PC-3 (cell line): ENCODE results near the gene KSR2. TPM values are rescaled to one million over a fixed set of nuclear protein-coding genes. Genes with fewer than 3 reads are reported as not detected.

Experiments
- ATAC-seq: fragments of 200-7000 bp; cut with Tn5 transposase; 2 replicates; pipeline ENCODE4 v1.9.1; 2020; ENCODE audit warnings: mild to moderate bottlenecking, moderate library complexity
- BruUV-seq: library from RNA; stranded (reverse); fragments of 400-500 nt; replicated peaks from 2 replicates; lab custom pipeline; 2021; lab: Mats Ljungman, UMichigan
- CTCF ChIA-PET: fragments of 300-600 bp; sonication (Branson Sonifier 250); formaldehyde crosslinking; loops from one replicate; lab custom pipeline; 2022; ENCODE audit warnings: antibody characterized with exemption; lab: Charles Lee
- POLR2A ChIA-PET: fragments of 300-600 bp; sonication (Branson Sonifier 250); formaldehyde crosslinking; loops from one replicate; lab custom pipeline; 2022; ENCODE audit warnings: antibody characterized with exemption; ENCODE audit not compliant: unreplicated experiment; lab: Charles Lee
- DNase-seq: peaks from one replicate; pipeline ENCODE4 v3.0.0-alpha.2; 2015
- H2AFZ ChIP-seq: fragments of 300-600 bp; sonication (generic); 2 replicates; pipeline ENCODE4 v1.6.0; 2016; ENCODE audit warnings: antibody characterized with exemption, low read length
- H3F3A ChIP-seq: fragments of 300-600 bp; sonication (generic); one replicate; pipeline ENCODE4 v1.6.0; 2017; ENCODE audit warnings: antibody characterized with exemption, low read length, control low read depth, mild to moderate bottlenecking; ENCODE audit not compliant: unreplicated experiment
- H3K27ac ChIP-seq: fragments of 300-600 bp; sonication (generic); 2 replicates; pipeline ENCODE4 v1.5.1; 2016; ENCODE audit warnings: mild to moderate bottlenecking, low read length
- H3K27me3 ChIP-seq: fragments of 300-600 bp; sonication (generic); 2 replicates; pipeline ENCODE4 v1.6.1; 2016; ENCODE audit warnings: low read length, mixed read lengths
- H3K36me3 ChIP-seq: fragments of 300-600 bp; sonication (generic); 2 replicates; pipeline ENCODE4 v1.6.1; 2016; ENCODE audit warnings: low read depth, mixed run types, low read length, mixed read lengths
- H3K4me1 ChIP-seq: fragments of 300-600 bp; sonication (generic); 2 replicates; pipeline ENCODE4 v1.5.1; 2016; ENCODE audit warnings: low read length; ENCODE audit not compliant: insufficient read depth
- H3K4me2 ChIP-seq: fragments of 300-600 bp; sonication (generic); 2 replicates; pipeline ENCODE4 v1.6.0; 2016; ENCODE audit warnings: low read length
- H3K4me3 ChIP-seq: fragments of 300-600 bp; sonication (generic); 2 replicates; pipeline ENCODE4 v1.5.1; 2016; ENCODE audit warnings: mild to moderate bottlenecking, low read length, mixed read lengths
- H3K79me2 ChIP-seq: fragments of 300-600 bp; sonication (generic); 2 replicates; pipeline ENCODE4 v1.6.1; 2017; ENCODE audit warnings: low read length, mixed read lengths
- H3K9ac ChIP-seq: fragments of 300-600 bp; sonication (generic); 2 replicates; pipeline ENCODE4 v1.6.0; 2016; ENCODE audit warnings: mild to moderate bottlenecking, low read length
- H3K9me2 ChIP-seq: fragments of 300-600 bp; sonication (generic); replicated peaks from 2 replicates; pipeline ENCODE4 v1.6.1; 2016; ENCODE audit warnings: mixed run types, low read length, mixed read lengths
- H3K9me3 ChIP-seq: fragments of 300-600 bp; sonication (generic); 2 replicates; pipeline ENCODE4 v1.6.1; 2016; ENCODE audit warnings: low read length, mixed read lengths
- H4K20me1 ChIP-seq: fragments of 300-600 bp; sonication (generic); 2 replicates; pipeline ENCODE4 v1.6.1; 2016; ENCODE audit warnings: low read length, mixed read lengths
- EZH2 ChIP-seq: fragments of 300-600 bp; sonication (generic); IDR thresholded peaks from one replicate; pipeline ENCODE4 v1.6.1; 2017; ENCODE audit warnings: antibody characterized with exemption, mild to moderate bottlenecking, low read length; ENCODE audit not compliant: unreplicated experiment
- EZH2phosphoT487 ChIP-seq: fragments of 300-600 bp; sonication (generic); IDR thresholded peaks from 2 replicates; pipeline ENCODE4 v1.6.1; 2018; ENCODE audit warnings: mild to moderate bottlenecking, antibody characterized with exemption, low read length, borderline replicate concordance
- intact Hi-C: fragments of 100-400 bp; cut with micrococcal nuclease; formaldehyde crosslinking; loops from 2 replicates; pipeline ENCODE4 v1.9.0; 2023
- total RNA-seq: library from RNA; depleted of rRNA; stranded (reverse); fragments of >200 nt; gene quantifications from 2 replicates; pipeline ENCODE4 v1.2.3, GENCODE V29; 2014
- TF ChIP-seq, protein P1 (sequence below): fragments of 300-600 bp; sonication (generic); conservative IDR thresholded peaks from 2 replicates; pipeline ENCODE4 v1.5.1; 2017; ENCODE audit warnings: antibody characterized with exemption, low read depth, mild to moderate bottlenecking, low read length

KSR2 gene
- total RNA-seq, 1 experiment from 2014 or later = 0.80 TPM

DNA sequence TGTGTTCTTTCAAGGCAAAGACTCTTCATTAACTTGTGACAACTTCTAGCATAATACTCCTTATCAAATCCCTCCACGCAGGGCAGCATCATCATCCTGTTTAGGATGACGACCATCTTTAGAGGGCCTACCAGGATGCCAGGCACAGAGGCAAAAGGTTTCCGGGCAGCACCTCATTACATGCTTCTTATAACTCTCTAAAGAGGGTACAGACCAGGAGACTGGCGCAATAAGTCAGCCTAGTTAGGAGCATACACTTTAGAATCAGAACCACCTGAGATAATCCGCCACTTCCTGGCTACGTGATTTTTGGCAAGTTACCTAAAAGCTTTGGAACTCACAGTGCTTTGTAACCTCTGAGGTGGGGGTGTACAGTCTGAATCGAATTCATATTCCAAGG, 471.4 kb downstream of the KSR2 start:
- Histone ChIP-seq H3K4me3 (no peak overlapping the region), H3K27ac (no peak overlapping the region), H3K27me3 (no peaks in the 10 kb centered on the region), H4K20me1 (no peaks in the 10 kb centered on the region), H3K36me3 (no peaks in the 10 kb centered on the region), H3K79me2 (no peaks in the 10 kb centered on the region), H2AFZ (no peak overlapping the region), H3K9me3 (no peaks in the 10 kb centered on the region), H3F3A (no peaks in the 10 kb centered on the region), H3K4me2 (no peak overlapping the region), H3K9ac (no peak overlapping the region), H3K9me2 (no peaks in the 10 kb centered on the region), H3K4me1 (peaks cover 7% of the 10 kb centered on the region; the same call in 1 of the 2 replicates)
- TF ChIP-seq EZH2 (no peak), EZH2phosphoT487 (no peak)
- TF ChIP-seq, protein P1, sequence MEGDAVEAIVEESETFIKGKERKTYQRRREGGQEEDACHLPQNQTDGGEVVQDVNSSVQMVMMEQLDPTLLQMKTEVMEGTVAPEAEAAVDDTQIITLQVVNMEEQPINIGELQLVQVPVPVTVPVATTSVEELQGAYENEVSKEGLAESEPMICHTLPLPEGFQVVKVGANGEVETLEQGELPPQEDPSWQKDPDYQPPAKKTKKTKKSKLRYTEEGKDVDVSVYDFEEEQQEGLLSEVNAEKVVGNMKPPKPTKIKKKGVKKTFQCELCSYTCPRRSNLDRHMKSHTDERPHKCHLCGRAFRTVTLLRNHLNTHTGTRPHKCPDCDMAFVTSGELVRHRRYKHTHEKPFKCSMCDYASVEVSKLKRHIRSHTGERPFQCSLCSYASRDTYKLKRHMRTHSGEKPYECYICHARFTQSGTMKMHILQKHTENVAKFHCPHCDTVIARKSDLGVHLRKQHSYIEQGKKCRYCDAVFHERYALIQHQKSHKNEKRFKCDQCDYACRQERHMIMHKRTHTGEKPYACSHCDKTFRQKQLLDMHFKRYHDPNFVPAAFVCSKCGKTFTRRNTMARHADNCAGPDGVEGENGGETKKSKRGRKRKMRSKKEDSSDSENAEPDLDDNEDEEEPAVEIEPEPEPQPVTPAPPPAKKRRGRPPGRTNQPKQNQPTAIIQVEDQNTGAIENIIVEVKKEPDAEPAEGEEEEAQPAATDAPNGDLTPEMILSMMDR = no peak
- intact Hi-C loops = no loop called here
- ChIA-PET POLR2A (no interaction called here), CTCF (no interaction called here)
- ATAC-seq = no peak
- no peak for DNase-seq
- BruUV-seq = no TSS peak

DNA sequence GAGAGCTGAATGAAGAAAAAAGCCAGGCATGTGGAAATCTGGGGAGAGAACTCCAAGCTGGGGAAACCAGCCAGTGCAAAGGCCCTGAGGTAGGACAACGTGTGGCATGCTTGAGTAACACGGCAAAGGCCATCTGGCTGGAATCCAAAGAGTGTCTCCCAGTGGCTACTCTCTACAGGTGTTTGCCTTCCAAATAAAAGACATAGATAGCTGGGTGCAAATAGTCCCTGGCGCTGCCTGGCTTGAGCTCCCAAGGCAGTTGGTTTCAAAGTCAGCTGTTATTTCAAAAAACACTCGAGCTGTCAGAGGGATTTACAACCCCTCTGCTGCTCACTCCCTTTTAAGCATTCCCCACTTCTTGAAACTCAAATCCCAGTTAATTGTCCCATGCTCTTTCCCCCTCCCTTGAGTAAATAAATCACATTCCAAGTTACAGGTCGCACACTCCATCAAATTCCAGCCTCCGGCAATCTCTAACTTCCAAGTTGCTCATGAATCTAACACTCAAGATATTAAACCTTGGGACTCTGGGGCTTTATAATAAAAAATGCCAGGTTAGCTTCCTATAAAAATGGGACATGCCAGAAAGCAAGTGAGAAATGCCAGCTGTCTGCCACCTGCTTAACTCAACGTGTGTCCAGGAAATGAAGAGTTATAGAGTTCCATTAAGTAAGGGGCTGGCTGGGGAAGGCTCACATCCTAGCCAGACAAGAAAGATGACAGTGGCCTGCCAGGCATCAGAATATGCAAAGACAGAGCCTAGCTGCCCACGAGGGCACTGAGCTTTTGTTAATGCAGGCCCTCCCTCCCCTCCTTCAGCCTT, 473.7 kb downstream of the KSR2 start:
- no peak overlapping the region for H3K4me2 ChIP-seq
- ChIA-PET CTCF (interaction anchor here (0.6 kb wide), 1 partner anchor 128 kb away, joined by 3 read pairs; no protein-coding TSS in a partner anchor), POLR2A (interaction anchor here (0.6 kb wide), 1 partner anchor 89 kb away, joined by 4 read pairs; no protein-coding TSS in a partner anchor)
- no peaks in the 10 kb centered on the region for H3K79me2 ChIP-seq
- DNase-seq (peak; percentile 53), ATAC-seq (peak; percentile 59)
- TF ChIP-seq EZH2 (no peak), EZH2phosphoT487 (no peak)
- TF ChIP-seq, protein P1 = no peak
- no peak overlapping the region for H3K27ac ChIP-seq
- no peak overlapping the region for H3K9ac ChIP-seq
- H3K4me3 ChIP-seq = no peak overlapping the region
- no TSS peak for BruUV-seq
- H3K9me3 ChIP-seq = no peaks in the 10 kb centered on the region
- no peaks in the 10 kb centered on the region for H3K36me3 ChIP-seq
- intact Hi-C loops = no loop called here
- H3K4me1 ChIP-seq = peaks cover 7% of the 10 kb centered on the region; the same call in 1 of the 2 replicates
- H3F3A ChIP-seq = no peaks in the 10 kb centered on the region
- no peaks in the 10 kb centered on the region for H4K20me1 ChIP-seq
- H2AFZ ChIP-seq = no peak overlapping the region
- no peaks in the 10 kb centered on the region for H3K9me2 ChIP-seq
- H3K27me3 ChIP-seq = no peaks in the 10 kb centered on the region

DNA sequence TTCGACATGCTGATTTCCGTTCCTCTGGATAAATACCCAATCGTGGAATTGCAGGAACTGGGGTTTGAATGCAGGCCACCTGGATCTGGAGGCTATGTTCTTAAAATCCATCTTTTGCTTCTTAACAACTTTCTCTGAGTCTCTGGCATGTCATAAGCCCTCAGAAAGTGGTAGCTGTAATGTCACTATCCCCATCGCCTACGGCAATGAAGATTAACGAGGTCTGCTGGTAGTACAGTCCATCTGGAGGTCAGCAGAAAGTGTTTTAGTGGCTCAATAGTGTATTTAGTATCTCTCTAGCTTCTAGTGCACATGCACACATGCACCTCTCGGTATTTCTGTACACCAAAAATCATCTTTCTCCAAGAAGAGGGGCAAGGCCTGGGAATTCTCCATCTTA, 477.1 kb downstream of the KSR2 start:
- no peak overlapping the region for H3K9ac ChIP-seq
- H3K27me3 ChIP-seq = no peaks in the 10 kb centered on the region
- no peaks in the 10 kb centered on the region for H3K9me2 ChIP-seq
- CTCF ChIA-PET = no interaction called here
- no peak overlapping the region for H3K4me3 ChIP-seq
- TF ChIP-seq, protein P1 = no peak
- TF ChIP-seq EZH2 (no peak), EZH2phosphoT487 (no peak)
- ATAC-seq = no peak
- peaks cover 20% of the 10 kb centered on the region for H3K4me1 ChIP-seq
- H3K27ac ChIP-seq = no peak overlapping the region
- H4K20me1 ChIP-seq = no peaks in the 10 kb centered on the region
- POLR2A ChIA-PET = no interaction called here
- no peak overlapping the region for H3K4me2 ChIP-seq
- no peaks in the 10 kb centered on the region for H3K36me3 ChIP-seq
- no peak overlapping the region for H2AFZ ChIP-seq
- H3F3A ChIP-seq = no peaks in the 10 kb centered on the region
- no TSS peak for BruUV-seq
- no peaks in the 10 kb centered on the region for H3K9me3 ChIP-seq
- intact Hi-C loops = no loop called here
- no peaks in the 10 kb centered on the region for H3K79me2 ChIP-seq
- DNase-seq = no peak
